ENCODE measurements around the gene CYP4F12. TPM values are rescaled to one million over a fixed set of nuclear protein-coding genes. Genes with fewer than 3 reads are reported as not detected.

CYP4F12 gene
- polyA plus RNA-seq, 1 donor (not counting 4 experiments of a cell fraction or from before 2014, with no cell fraction given): 2.0 TPM

DNA sequence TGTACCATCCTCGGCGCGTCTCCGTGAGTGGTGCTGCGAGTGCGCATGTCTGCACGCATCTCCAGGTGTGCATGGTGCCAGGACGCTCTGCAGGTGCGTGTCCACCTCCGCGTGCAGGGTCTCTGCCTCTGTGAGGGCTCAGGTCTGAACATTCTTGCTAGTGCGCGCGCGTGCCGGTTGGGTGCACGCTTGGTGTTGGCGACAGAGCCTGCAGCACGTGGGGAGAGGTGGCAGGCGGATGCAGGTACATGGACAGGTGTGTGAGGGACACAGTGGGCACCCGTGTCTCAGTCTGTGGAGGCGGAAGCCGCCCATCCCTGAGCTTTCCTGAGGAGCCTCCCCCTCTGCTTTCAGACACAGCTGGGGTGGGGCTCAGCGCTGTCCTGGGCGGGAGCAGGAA lies 50.1 kb downstream of the CYP4F12 start:
- FAIRE-seq (no peak), DNase-seq (ENCODE audit: low read depth, low spot score) (no peak)
- no peaks in the 10 kb centered on the region for H3K9me3 ChIP-seq (ENCODE audit: control insufficient read depth, low read depth, low read length)
- H3K9me1 ChIP-seq (ENCODE audit: control insufficient read depth, extremely low read depth, insufficient read depth, low read length): no peaks in the 10 kb centered on the region
- no peak overlapping the region for H2AFZ ChIP-seq (ENCODE audit: control insufficient read depth, low read length)
- no peak overlapping the region for H3K9ac ChIP-seq (ENCODE audit: control insufficient read depth, extremely low read depth, insufficient read depth, low read length)
- no peak overlapping the region for H3K27ac ChIP-seq (ENCODE audit: control insufficient read depth, insufficient read depth, low read length)
- no peaks in the 10 kb centered on the region for H3K36me3 ChIP-seq (ENCODE audit: control insufficient read depth in 2 of 2, extremely low read depth in 1 of 2, insufficient read depth in 2 of 2, low read length in 2 of 2)
- dilution Hi-C loops (cut with MboI; ENCODE audit: extremely low pct_ligation_motif_present, low sequenced_read_pairs): no loop called here
- TF ChIP-seq, protein P1, sequence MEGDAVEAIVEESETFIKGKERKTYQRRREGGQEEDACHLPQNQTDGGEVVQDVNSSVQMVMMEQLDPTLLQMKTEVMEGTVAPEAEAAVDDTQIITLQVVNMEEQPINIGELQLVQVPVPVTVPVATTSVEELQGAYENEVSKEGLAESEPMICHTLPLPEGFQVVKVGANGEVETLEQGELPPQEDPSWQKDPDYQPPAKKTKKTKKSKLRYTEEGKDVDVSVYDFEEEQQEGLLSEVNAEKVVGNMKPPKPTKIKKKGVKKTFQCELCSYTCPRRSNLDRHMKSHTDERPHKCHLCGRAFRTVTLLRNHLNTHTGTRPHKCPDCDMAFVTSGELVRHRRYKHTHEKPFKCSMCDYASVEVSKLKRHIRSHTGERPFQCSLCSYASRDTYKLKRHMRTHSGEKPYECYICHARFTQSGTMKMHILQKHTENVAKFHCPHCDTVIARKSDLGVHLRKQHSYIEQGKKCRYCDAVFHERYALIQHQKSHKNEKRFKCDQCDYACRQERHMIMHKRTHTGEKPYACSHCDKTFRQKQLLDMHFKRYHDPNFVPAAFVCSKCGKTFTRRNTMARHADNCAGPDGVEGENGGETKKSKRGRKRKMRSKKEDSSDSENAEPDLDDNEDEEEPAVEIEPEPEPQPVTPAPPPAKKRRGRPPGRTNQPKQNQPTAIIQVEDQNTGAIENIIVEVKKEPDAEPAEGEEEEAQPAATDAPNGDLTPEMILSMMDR (optimal IDR thresholded peaks at IDR 0.05 in 1 of 3, IDR thresholded peaks at IDR 0.05 in 1 of 3, conservative IDR thresholded peaks at IDR 0.05 in 1 of 3; ENCODE audit: extremely low read depth in 1 of 3, insufficient read depth in 2 of 3, low read length in 3 of 3): no peak
- TF ChIP-seq EZH2 (IDR thresholded peaks at IDR 0.05; ENCODE audit: low read length): no peak
- peaks cover 10% of the 10 kb centered on the region for H3K27me3 ChIP-seq (ENCODE audit: control insufficient read depth, extremely low read depth, insufficient read depth, low read length)
- H3K4me1 ChIP-seq (ENCODE audit: control insufficient read depth, extremely low read depth, insufficient read depth, low read length): no peaks in the 10 kb centered on the region
- H4K20me1 ChIP-seq (ENCODE audit: control insufficient read depth, extremely low read depth, insufficient read depth, low read length): no peaks in the 10 kb centered on the region
- H3K79me2 ChIP-seq (ENCODE audit: control insufficient read depth, insufficient read depth, low read length): no peaks in the 10 kb centered on the region
- H3K4me2 ChIP-seq (ENCODE audit: control insufficient read depth, extremely low read depth, insufficient read depth, low read depth, low read length): no peak overlapping the region
- H3K4me3 ChIP-seq (ENCODE audit: control insufficient read depth in 2 of 3, extremely low read depth in 1 of 3, insufficient read depth in 2 of 3, low read depth in 1 of 3, low read length in 3 of 3): no peak overlapping the region

DNA sequence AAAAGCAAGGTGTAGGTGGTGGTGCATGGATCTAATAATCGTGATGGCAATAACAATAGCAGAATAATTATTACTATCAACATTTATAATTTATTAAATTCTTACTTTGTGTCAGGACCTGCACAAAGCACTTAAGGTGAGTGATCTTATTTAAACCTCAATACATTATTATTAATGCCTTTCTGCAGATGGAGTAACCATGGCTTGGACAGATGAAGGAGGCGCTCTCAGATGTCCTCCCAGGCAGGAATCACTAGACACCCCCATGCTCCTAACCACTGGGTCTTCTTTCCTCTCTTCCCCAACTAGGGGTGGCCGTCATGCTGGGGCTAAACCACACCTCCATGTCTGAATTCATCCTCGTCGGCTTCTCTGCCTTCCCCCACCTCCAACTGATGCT lies 54.8 kb downstream of the CYP4F12 start, which contains the start of gene OR10H2:
Gene OR10H2 (plus strand): TSS at position 301 of the 400 bp plus-strand sequence. CDS start 20 bp downstream, at position 321.
- Histone ChIP-seq H2AFZ (ENCODE audit: control insufficient read depth, low read length) (no peak within 1 kb of the TSS), H3K4me3 (ENCODE audit: control insufficient read depth in 2 of 3, extremely low read depth in 1 of 3, insufficient read depth in 2 of 3, low read depth in 1 of 3, low read length in 3 of 3) (no peak within 1 kb of the TSS), H3K9me3 (ENCODE audit: control insufficient read depth, low read depth, low read length) (no peaks in the 10 kb centered on the region), H3K9ac (ENCODE audit: control insufficient read depth, extremely low read depth, insufficient read depth, low read length) (no peak within 1 kb of the TSS), H3K36me3 (ENCODE audit: control insufficient read depth in 2 of 2, extremely low read depth in 1 of 2, insufficient read depth in 2 of 2, low read length in 2 of 2) (no peaks in the 10 kb centered on the region), H3K27ac (ENCODE audit: control insufficient read depth, insufficient read depth, low read length) (no peak within 1 kb of the TSS), H3K9me1 (ENCODE audit: control insufficient read depth, extremely low read depth, insufficient read depth, low read length) (no peaks in the 10 kb centered on the region), H4K20me1 (ENCODE audit: control insufficient read depth, extremely low read depth, insufficient read depth, low read length) (no peaks in the 10 kb centered on the region), H3K79me2 (ENCODE audit: control insufficient read depth, insufficient read depth, low read length) (no peaks in the 10 kb centered on the region), H3K4me1 (ENCODE audit: control insufficient read depth, extremely low read depth, insufficient read depth, low read length) (no peaks in the 10 kb centered on the region), H3K4me2 (ENCODE audit: control insufficient read depth, extremely low read depth, insufficient read depth, low read depth, low read length) (no peak within 1 kb of the TSS), H3K27me3 (ENCODE audit: control insufficient read depth, extremely low read depth, insufficient read depth, low read length) (peaks cover 9% of the 10 kb centered on the region)
- DNase-seq (ENCODE audit: low read depth, low spot score) (no peak), FAIRE-seq (no peak)
- dilution Hi-C loops (cut with MboI; ENCODE audit: extremely low pct_ligation_motif_present, low sequenced_read_pairs): no loop called here
- TF ChIP-seq, protein P1 (optimal IDR thresholded peaks at IDR 0.05 in 1 of 3, IDR thresholded peaks at IDR 0.05 in 1 of 3, conservative IDR thresholded peaks at IDR 0.05 in 1 of 3; ENCODE audit: extremely low read depth in 1 of 3, insufficient read depth in 2 of 3, low read length in 3 of 3): no peak
- no peak for TF ChIP-seq EZH2 (IDR thresholded peaks at IDR 0.05; ENCODE audit: low read length)

All from keratinocyte (primary cell).